Thyroid gland (tissue), 4 donors: Measurements from ENCODE around the gene SLC9C1.

Source experiments
- POLR2A ChIP-seq, 2 donors: fragments of 450-650 bp; IDR thresholded peaks; one replicate each; pipeline ENCODE4 v1.6.1; 2017; ENCODE audit warnings: antibody characterized with exemption in 2 of 2, mild to moderate bottlenecking in 2 of 2, moderate library complexity in 1 of 2
- TF ChIP-seq, protein P1 (sequence below), 6 experiments: fragments of 200-600 bp in 3 of 6; fragments of 450-650 bp in 3 of 6; sonication (generic) in 3 of 6; IDR thresholded peaks; one replicate each; pipeline ENCODE4 v1.5.1; 2016 to 2019; ENCODE audit warnings: antibody characterized with exemption in 6 of 6, mild to moderate bottlenecking in 2 of 6, inconsistent platforms in 1 of 6, moderate library complexity in 1 of 6

DNA sequence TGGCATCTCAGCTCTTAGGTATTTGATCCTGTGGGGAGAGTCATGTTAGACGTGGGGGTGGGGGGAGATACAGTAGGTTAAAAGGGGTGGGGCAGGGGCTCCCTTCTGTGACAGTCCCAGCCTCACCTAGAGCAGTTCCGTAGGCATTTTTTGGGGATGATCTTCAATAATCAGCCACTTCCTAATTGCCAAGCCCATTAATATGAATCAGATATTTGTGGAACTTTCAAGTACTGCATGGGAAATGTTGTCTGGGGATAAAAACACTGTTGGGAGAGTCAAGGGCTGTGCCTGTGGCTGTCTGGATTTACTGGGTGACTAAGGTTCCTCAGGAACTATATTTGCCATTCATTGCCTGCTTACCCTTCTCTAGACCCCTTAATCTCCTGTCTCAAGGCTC is 198.3 kb downstream of the SLC9C1 start:
- no peak for TF ChIP-seq POLR2A (IDR thresholded peaks at IDR 0.05)
- TF ChIP-seq, protein P1, sequence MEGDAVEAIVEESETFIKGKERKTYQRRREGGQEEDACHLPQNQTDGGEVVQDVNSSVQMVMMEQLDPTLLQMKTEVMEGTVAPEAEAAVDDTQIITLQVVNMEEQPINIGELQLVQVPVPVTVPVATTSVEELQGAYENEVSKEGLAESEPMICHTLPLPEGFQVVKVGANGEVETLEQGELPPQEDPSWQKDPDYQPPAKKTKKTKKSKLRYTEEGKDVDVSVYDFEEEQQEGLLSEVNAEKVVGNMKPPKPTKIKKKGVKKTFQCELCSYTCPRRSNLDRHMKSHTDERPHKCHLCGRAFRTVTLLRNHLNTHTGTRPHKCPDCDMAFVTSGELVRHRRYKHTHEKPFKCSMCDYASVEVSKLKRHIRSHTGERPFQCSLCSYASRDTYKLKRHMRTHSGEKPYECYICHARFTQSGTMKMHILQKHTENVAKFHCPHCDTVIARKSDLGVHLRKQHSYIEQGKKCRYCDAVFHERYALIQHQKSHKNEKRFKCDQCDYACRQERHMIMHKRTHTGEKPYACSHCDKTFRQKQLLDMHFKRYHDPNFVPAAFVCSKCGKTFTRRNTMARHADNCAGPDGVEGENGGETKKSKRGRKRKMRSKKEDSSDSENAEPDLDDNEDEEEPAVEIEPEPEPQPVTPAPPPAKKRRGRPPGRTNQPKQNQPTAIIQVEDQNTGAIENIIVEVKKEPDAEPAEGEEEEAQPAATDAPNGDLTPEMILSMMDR (IDR thresholded peaks at IDR 0.05), result no peak
